ENCODE measurements around the gene EEPD1.

- TF ChIP-seq CTCF (IDR thresholded peaks at IDR 0.05; ENCODE audit: borderline replicate concordance, extremely low read depth, low read length, poor library complexity, severe bottlenecking) (no peak), EZH2 (IDR thresholded peaks at IDR 0.05; ENCODE audit: borderline replicate concordance, low read depth, low read length, severe bottlenecking) (no peak)
Observed at GRCh38 chr7:36165059-36165458, 12.0 kb downstream of the EEPD1 start.

Measured in DND-41 (cell line).